Measurements from ENCODE around the gene DNAJC7.

- no peak for TF ChIP-seq CREB1 (IDR thresholded peaks at IDR 0.05; ENCODE audit: low read depth)
- TF ChIP-seq EGR1 (IDR thresholded peaks at IDR 0.05) = no peak
These were observed 8.7 kb upstream of the DNAJC7 start for GRCh38 chr17:42025936-42026335.

Measured in Ishikawa (cell line).